Fibroblast of lung (primary cell): ENCODE measurements around the gene TSACC. TPM values are rescaled to one million over a fixed set of nuclear protein-coding genes. Genes with fewer than 3 reads are reported as not detected.

Source experiments
- DNase-seq, 2 donors: peaks; one replicate each; pipeline versions ENCODE4 v3.0.0 to v3.0.0-alpha.2; 2010; ENCODE audit warnings: low read depth in 2 of 2
- H2AFZ ChIP-seq: 2 replicates; pipeline ENCODE4 v1.5.1; 2012; ENCODE audit warnings: low read length, control low read depth, inconsistent platforms
- H3K27ac ChIP-seq: 2 replicates; pipeline ENCODE4 v1.5.1; 2011; ENCODE audit warnings: low read length, control low read depth; ENCODE audit not compliant: insufficient read depth
- H3K27me3 ChIP-seq: 2 replicates; pipeline ENCODE4 v1.5.1; 2011; ENCODE audit warnings: mild to moderate bottlenecking, low read length; ENCODE audit not compliant: control insufficient read depth, insufficient read depth
- H3K36me3 ChIP-seq: 2 replicates; pipeline ENCODE4 v1.5.1; 2011; ENCODE audit warnings: low read length; ENCODE audit not compliant: control insufficient read depth, insufficient read depth
- H3K4me1 ChIP-seq: 2 replicates; pipeline ENCODE4 v1.5.1; 2011; ENCODE audit warnings: low read length; ENCODE audit not compliant: control insufficient read depth, insufficient read depth; ENCODE audit errors: extremely low read depth
- H3K4me2 ChIP-seq: 2 replicates; pipeline ENCODE4 v1.5.1; 2011; ENCODE audit warnings: low read length, control low read depth; ENCODE audit not compliant: insufficient read depth; ENCODE audit errors: extremely low read depth
- H3K4me3 ChIP-seq, 4 experiments: fragments of 200-600 bp in 1 of 4; sonication (generic) in 1 of 4; replicated peaks in 1 of 4; 2 replicates each; pipeline ENCODE4 v1.5.1; 2011 to 2016; ENCODE audit warnings: low read length in 4 of 4, low read depth in 3 of 4, mild to moderate bottlenecking in 3 of 4, control low read depth in 2 of 4, inconsistent platforms in 1 of 4, mixed read lengths in 1 of 4; ENCODE audit not compliant: insufficient read depth in 1 of 4; ENCODE audit errors: control extremely low read depth in 1 of 4
- H3K79me2 ChIP-seq: 2 replicates; pipeline ENCODE4 v1.5.1; 2012; ENCODE audit warnings: mild to moderate bottlenecking, low read length, inconsistent platforms; ENCODE audit not compliant: control insufficient read depth, insufficient read depth
- H3K9ac ChIP-seq: 2 replicates; pipeline ENCODE4 v1.5.1; 2011; ENCODE audit warnings: mild to moderate bottlenecking, low read length, control low read depth; ENCODE audit not compliant: insufficient read depth
- H3K9me3 ChIP-seq: 2 replicates; pipeline ENCODE4 v1.5.1; 2012; ENCODE audit warnings: low read depth, low read length; ENCODE audit not compliant: control insufficient read depth, insufficient read depth
- H4K20me1 ChIP-seq: 2 replicates; pipeline ENCODE4 v1.5.1; 2011; ENCODE audit warnings: low read length; ENCODE audit not compliant: control insufficient read depth, insufficient read depth; ENCODE audit errors: extremely low read depth
- EZH2 ChIP-seq: IDR thresholded peaks from 2 replicates; pipeline ENCODE4 v1.5.1; 2012; ENCODE audit warnings: low read length, control low read depth, mild to moderate bottlenecking; ENCODE audit errors: missing control alignments
- polyA plus RNA-seq, 2 donors: library from polyadenylated mRNA; depleted of rRNA in 1 of 2; stranded (reverse) in 1 of 2; unstranded in 1 of 2; fragments of >200 nt; gene quantifications; 2 replicates each; pipeline ENCODE4 v1.2.1, GENCODE V29; 2011 to 2012; ENCODE audit warnings: missing spikeins in 1 of 2
- total RNA-seq: library from RNA; depleted of rRNA; stranded (reverse); fragments of >200 nt; gene quantifications from 2 replicates; pipeline ENCODE4 v1.2.1, GENCODE V29; 2014
- TF ChIP-seq, protein P1 (sequence below), 2 donors: IDR thresholded peaks in 1 of 2; conservative IDR thresholded peaks in 1 of 2; 1 replicate in 1 of 2; 2 replicates in 1 of 2; pipeline ENCODE4 v1.5.1; 2011 to 2012; ENCODE audit warnings: low read length in 2 of 2, control low read depth in 1 of 2, inconsistent platforms in 1 of 2, low read depth in 1 of 2, mild to moderate bottlenecking in 1 of 2

The TSACC gene
- total and polyA plus RNA-seq, 2 donors (not counting 1 experiment from before 2014, with no cell fraction given): 0.50 to 0.54 TPM

DNA sequence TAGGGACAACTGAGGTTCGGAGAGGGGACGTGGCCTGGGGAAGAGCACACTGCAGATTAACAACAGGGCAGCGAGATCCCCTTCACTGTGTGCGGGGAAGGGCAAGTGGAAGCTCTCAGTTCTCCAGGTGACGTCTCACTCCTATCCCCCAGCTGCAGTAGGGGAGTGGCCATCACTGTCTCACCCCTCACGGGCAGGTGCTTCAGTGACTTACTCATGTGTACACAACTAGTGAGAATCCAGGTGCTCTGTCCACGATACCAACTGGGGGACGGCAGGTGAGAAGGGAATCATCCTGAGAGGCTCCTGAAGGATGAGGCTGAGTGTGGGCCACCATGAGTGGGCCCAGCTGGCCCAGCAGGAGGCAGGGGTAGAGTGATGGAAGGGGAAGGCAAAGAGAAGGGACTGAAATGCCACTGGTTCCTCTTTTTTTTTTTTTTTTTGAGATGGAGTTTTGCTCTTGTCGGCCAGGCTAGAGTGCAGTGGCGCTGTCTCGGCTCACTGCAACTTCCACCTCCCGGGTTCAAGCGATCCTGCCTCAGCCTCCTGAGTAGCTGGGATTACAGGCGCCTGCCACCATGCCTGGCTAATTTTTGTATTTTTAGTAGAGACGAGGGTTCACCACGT, 56.6 kb downstream of the TSACC start:
- Histone ChIP-seq H4K20me1 (no peaks in the 10 kb centered on the region), H3K4me2 (no peak overlapping the region), H3K36me3 (no peaks in the 10 kb centered on the region), H3K79me2 (no peaks in the 10 kb centered on the region), H3K9me3 (no peaks in the 10 kb centered on the region), H3K4me1 (no peaks in the 10 kb centered on the region), H2AFZ (no peak overlapping the region), H3K27ac (no peak overlapping the region), H3K4me3 (no peak overlapping the region), H3K27me3 (peaks cover 11% of the 10 kb centered on the region), H3K9ac (no peak overlapping the region)
- no peak for DNase-seq
- TF ChIP-seq, protein P1, sequence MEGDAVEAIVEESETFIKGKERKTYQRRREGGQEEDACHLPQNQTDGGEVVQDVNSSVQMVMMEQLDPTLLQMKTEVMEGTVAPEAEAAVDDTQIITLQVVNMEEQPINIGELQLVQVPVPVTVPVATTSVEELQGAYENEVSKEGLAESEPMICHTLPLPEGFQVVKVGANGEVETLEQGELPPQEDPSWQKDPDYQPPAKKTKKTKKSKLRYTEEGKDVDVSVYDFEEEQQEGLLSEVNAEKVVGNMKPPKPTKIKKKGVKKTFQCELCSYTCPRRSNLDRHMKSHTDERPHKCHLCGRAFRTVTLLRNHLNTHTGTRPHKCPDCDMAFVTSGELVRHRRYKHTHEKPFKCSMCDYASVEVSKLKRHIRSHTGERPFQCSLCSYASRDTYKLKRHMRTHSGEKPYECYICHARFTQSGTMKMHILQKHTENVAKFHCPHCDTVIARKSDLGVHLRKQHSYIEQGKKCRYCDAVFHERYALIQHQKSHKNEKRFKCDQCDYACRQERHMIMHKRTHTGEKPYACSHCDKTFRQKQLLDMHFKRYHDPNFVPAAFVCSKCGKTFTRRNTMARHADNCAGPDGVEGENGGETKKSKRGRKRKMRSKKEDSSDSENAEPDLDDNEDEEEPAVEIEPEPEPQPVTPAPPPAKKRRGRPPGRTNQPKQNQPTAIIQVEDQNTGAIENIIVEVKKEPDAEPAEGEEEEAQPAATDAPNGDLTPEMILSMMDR (conservative IDR thresholded peaks at IDR 0.05 in 1 of 2, IDR thresholded peaks at IDR 0.05 in 1 of 2; ENCODE audit: low read depth in 1 of 2, low read length in 2 of 2): no peak
- no peak for TF ChIP-seq EZH2

Other genes starting within 250 kb of the TSACC start
- gene LMNA, start 223.8 kb upstream of the TSACC start, total RNA-seq: 780 and 1,150 TPM in 2 replicates
- 613 and 813 TPM in 2 replicates for gene LMNA, start 223.8 kb upstream of the TSACC start, polyA plus RNA-seq
- gene SEMA4A, start 184.9 kb upstream of the TSACC start, total RNA-seq: 0.77 and 0.99 TPM in 2 replicates
- gene SEMA4A, start 184.9 kb upstream of the TSACC start, polyA plus RNA-seq: 0.24 and 0.27 TPM in 2 replicates
- 5.4 and 8.4 TPM in 2 replicates for gene SLC25A44, start 144.4 kb upstream of the TSACC start, total RNA-seq
- gene SLC25A44, start 144.4 kb upstream of the TSACC start, polyA plus RNA-seq: 32.1 and 35.4 TPM in 2 replicates
- gene PMF1, start 125.5 kb upstream of the TSACC start, total RNA-seq: 21.6 and 24.1 TPM in 2 replicates
- 46.8 and 57.6 TPM in 2 replicates for gene PMF1, start 125.5 kb upstream of the TSACC start, polyA plus RNA-seq
- 0.26 and 0.50 TPM in 2 replicates for gene BGLAP, start 96.3 kb upstream of the TSACC start, total RNA-seq
- gene BGLAP, start 96.3 kb upstream of the TSACC start, polyA plus RNA-seq: 0.12 and 0.34 TPM in 2 replicates
- 0.26 and 0.33 TPM in 2 replicates for gene PAQR6, start 90.5 kb upstream of the TSACC start, total RNA-seq
- gene PAQR6, start 90.5 kb upstream of the TSACC start, polyA plus RNA-seq: 0.05 and 0.17 TPM in 2 replicates
- gene SMG5, start 55.7 kb upstream of the TSACC start, total RNA-seq: 47.3 and 65.9 TPM in 2 replicates
- gene SMG5, start 55.7 kb upstream of the TSACC start, polyA plus RNA-seq: 18.6 and 21.6 TPM in 2 replicates
- 2.8 and 3.6 TPM in 2 replicates for gene TMEM79, start 54.2 kb upstream of the TSACC start, total RNA-seq
- gene TMEM79, start 54.2 kb upstream of the TSACC start, polyA plus RNA-seq: 1.1 and 1.5 TPM in 2 replicates
- 71.9 and 93.5 TPM in 2 replicates for gene GLMP, start 42.8 kb upstream of the TSACC start, total RNA-seq
- gene GLMP, start 42.8 kb upstream of the TSACC start, polyA plus RNA-seq: 40.4 and 46.3 TPM in 2 replicates
- not detected in 2 replicates for gene VHLL, start 39.2 kb upstream of the TSACC start, total RNA-seq
- not detected in 2 replicates for gene VHLL, start 39.2 kb upstream of the TSACC start, polyA plus RNA-seq
- 391 and 397 TPM in 2 replicates for gene CCT3, start 234 bp upstream of the TSACC start, total RNA-seq
- gene CCT3, start 234 bp upstream of the TSACC start, polyA plus RNA-seq: 251 and 407 TPM in 2 replicates
- gene RHBG, start 30.7 kb downstream of the TSACC start, total RNA-seq: not detected in 2 replicates
- not detected in 2 replicates for gene RHBG, start 30.7 kb downstream of the TSACC start, polyA plus RNA-seq
- gene MEF2D, start 162.2 kb downstream of the TSACC start, total RNA-seq: 4.6 and 9.9 TPM in 2 replicates
- gene MEF2D, start 162.2 kb downstream of the TSACC start, polyA plus RNA-seq: 12.7 and 13.1 TPM in 2 replicates
- 1.3 and 16.0 TPM in 2 replicates for gene IQGAP3, start 234.0 kb downstream of the TSACC start, total RNA-seq
- 2.7 and 15.9 TPM in 2 replicates for gene IQGAP3, start 234.0 kb downstream of the TSACC start, polyA plus RNA-seq
- not detected in 2 replicates for gene TTC24, start 241.2 kb downstream of the TSACC start, total RNA-seq
- gene TTC24, start 241.2 kb downstream of the TSACC start, polyA plus RNA-seq: not detected in 2 replicates